Prostate gland (tissue), 2 donors: ENCODE results near the gene TCF7L1.

Experiments used
- CTCF ChIP-seq, 4 experiments: fragments of 200-600 bp in 2 of 4; fragments of 450-650 bp in 2 of 4; sonication (generic) in 2 of 4; IDR thresholded peaks; 1 replicate in 3 of 4; 2 replicates in 1 of 4; pipeline ENCODE4 v1.5.1; 2016 to 2019; ENCODE audit warnings: antibody characterized with exemption in 4 of 4, mild to moderate bottlenecking in 2 of 4, moderate library complexity in 2 of 4
- POLR2A ChIP-seq: fragments of 450-650 bp; IDR thresholded peaks from one replicate; pipeline ENCODE4 v1.6.1; 2016; ENCODE audit warnings: antibody characterized with exemption, mild to moderate bottlenecking
- POLR2AphosphoS5 ChIP-seq: sonication (generic); formaldehyde crosslinking; IDR thresholded peaks from one replicate; pipeline ENCODE4 v1.6.1; 2017; ENCODE audit warnings: antibody characterized with exemption

GRCh38 chr2:85282914-85283313 is 149.7 kb downstream of the TCF7L1 start:
- TF ChIP-seq POLR2A, result no peak
- TF ChIP-seq CTCF (IDR thresholded peaks at IDR 0.05), result no peak
- no peak for TF ChIP-seq POLR2AphosphoS5
